Measurements from ENCODE around the gene COA8. TPM values are rescaled to one million over a fixed set of nuclear protein-coding genes. Genes with fewer than 3 reads are reported as not detected.

Gene COA8
- total and polyA plus RNA-seq, 3 donors from 2014 or later = 28.9 to 152 (median 68.7) TPM

- Histone ChIP-seq H3K4me1 (peaks cover 21% of the 10 kb centered on the region), H3K36me3 (ENCODE audit: low read depth, missing control alignments) (no peaks in the 10 kb centered on the region), H3K27me3 (no peaks in the 10 kb centered on the region), H3K4me3 (no peak overlapping the region), H3K9me3 (no peaks in the 10 kb centered on the region), H3K27ac (no peak overlapping the region)
- intact Hi-C loops (cut with DNase I; ENCODE audit: low total_unique reads) = no loop called here
- DNase-seq = no peak
- TF ChIP-seq CTCF (IDR thresholded peaks at IDR 0.05) = no peak
- no peak for TF ChIP-seq POLR2A (IDR thresholded peaks at IDR 0.05)
- WGBS, 2 donors = 54 to 88% methylated on average over 3 to 5 of the region's 5 CpGs
These were observed 63.5 kb downstream of the COA8 start for GRCh38 chr14:103626146-103626850.

GRCh38 chr14:103627073-103628025, 64.6 kb downstream of the COA8 start:
- H3K27ac ChIP-seq = peak overlapping the region; percentile 96 to 98
- H3K9me3 ChIP-seq = no peaks in the 10 kb centered on the region
- no peak overlapping the region for H3K4me3 ChIP-seq
- intact Hi-C loops (cut with DNase I; ENCODE audit: low total_unique reads) = no loop called here
- no peaks in the 10 kb centered on the region for H3K27me3 ChIP-seq
- no peak for DNase-seq
- WGBS, 2 donors = 74 to 85% methylated on average over 16 of the region's 16 CpGs
- peaks cover 25% of the 10 kb centered on the region for H3K4me1 ChIP-seq
- no peaks in the 10 kb centered on the region for H3K36me3 ChIP-seq (ENCODE audit: low read depth, missing control alignments)
- no peak for TF ChIP-seq POLR2A (IDR thresholded peaks at IDR 0.05)
- no peak for TF ChIP-seq CTCF (IDR thresholded peaks at IDR 0.05)

- peak overlapping the region; percentile 99 for H3K4me3 ChIP-seq
- H3K27me3 ChIP-seq = no peaks in the 10 kb centered on the region
- H3K36me3 ChIP-seq (ENCODE audit: low read depth, missing control alignments) = no peaks in the 10 kb centered on the region
- TF ChIP-seq CTCF (IDR thresholded peaks at IDR 0.05) (no peak), POLR2A (IDR thresholded peaks at IDR 0.05) (no peak)
- peak overlapping the region; percentile 96 to 98 for H3K27ac ChIP-seq
- WGBS, 2 donors = 3 to 5% methylated on average over 13 to 31 of the region's 31 CpGs
- peaks cover 25% of the 10 kb centered on the region for H3K4me1 ChIP-seq
- intact Hi-C loops (cut with DNase I; ENCODE audit: low total_unique reads) = no loop called here
- no peaks in the 10 kb centered on the region for H3K9me3 ChIP-seq
- DNase-seq = peak; percentile 71
These were observed 65.5 kb downstream of the COA8 start for GRCh38 chr14:103628221-103628683.

GRCh38 chr14:103628684-103629502, 66.1 kb downstream of the COA8 start, which contains the start of gene KLC1:
Gene KLC1 (plus strand): TSS chr14:103629211. CDS start chr14:103654565, 25,354 bp downstream.
- DNase-seq = peak; percentile 90
- Histone ChIP-seq H3K27ac (peak within 1 kb of the TSS; percentile 96 to 98), H3K36me3 (ENCODE audit: low read depth, missing control alignments) (no peaks in the 10 kb centered on the region), H3K27me3 (no peaks in the 10 kb centered on the region), H3K4me3 (peak within 1 kb of the TSS; percentile 99), H3K4me1 (peaks cover 25% of the 10 kb centered on the region), H3K9me3 (no peaks in the 10 kb centered on the region)
- no peak for TF ChIP-seq CTCF (IDR thresholded peaks at IDR 0.05)
- peak; percentile 90 for TF ChIP-seq POLR2A (IDR thresholded peaks at IDR 0.05)
- WGBS, 2 donors = 1 to 2% methylated on average over 17 to 44 of the region's 97 CpGs
- intact Hi-C loops (cut with DNase I; ENCODE audit: low total_unique reads) = no loop called here

Data from testis (tissue), 3 donors.